ENCODE measurements around the gene UGT1A5.

- TF ChIP-seq POLR2A (IDR thresholded peaks at IDR 0.05; ENCODE audit: low read depth, low read length) (no peak), TAF1 (IDR thresholded peaks at IDR 0.05; ENCODE audit: borderline replicate concordance, low read depth, low read length) (no peak), POLR2AphosphoS5 (IDR thresholded peaks at IDR 0.05; ENCODE audit: low read depth, low read length) (no peak)
These were observed 43.8 kb downstream of the UGT1A5 start for GRCh38 chr2:233756429-233757081.
